GM12878 (cell line): ENCODE results near the gene PMIS2. TPM values are rescaled to one million over a fixed set of nuclear protein-coding genes. Genes with fewer than 3 reads are reported as not detected.

Source experiments
- ATAC-seq: fragments of 200-7000 bp; cut with Tn5 transposase; 3 replicates; pipeline ENCODE4 v1.9.1; 2020; ENCODE audit warnings: mild to moderate bottlenecking, moderate library complexity
- BruUV-seq: library from RNA; stranded (reverse); fragments of 400-500 nt; replicated peaks from 2 replicates; lab custom pipeline; 2021; lab: Mats Ljungman, UMichigan
- CTCF ChIA-PET: fragments of 300-600 bp; sonication (Branson Sonifier 250); formaldehyde crosslinking; extraction: SDS; loops from one replicate; lab custom pipeline; 2021; ENCODE audit warnings: inconsistent platforms; lab: Yijun Ruan, JAX
- POLR2A ChIA-PET: fragments of 350-600 bp; formaldehyde crosslinking; extraction: SDS; loops from one replicate; lab custom pipeline; 2021; ENCODE audit warnings: inconsistent platforms; lab: Charles Lee
- RAD21 ChIA-PET: fragments of 300-600 bp; sonication (Branson Sonifier 250); formaldehyde crosslinking; loops from one replicate; lab custom pipeline; 2023; ENCODE audit warnings: antibody characterized with exemption; ENCODE audit not compliant: unreplicated experiment; lab: Charles Lee
- SMC1A ChIA-PET: fragments of 300-600 bp; sonication (Branson Sonifier 250); formaldehyde crosslinking; loops from one replicate; lab custom pipeline; 2023; ENCODE audit not compliant: unreplicated experiment, uncharacterized antibody; lab: Charles Lee
- DNase-seq: peaks from one replicate; pipeline ENCODE4 v3.0.0-alpha.2; 2011; ENCODE audit warnings: low read depth, low spot score
- FAIRE-seq: peaks from 3 replicates; lab custom pipeline; 2011; peaks lifted over from hg19 to GRCh38; lab: Jason Lieb, UNC
- H2AFZ ChIP-seq: 2 replicates; pipeline ENCODE4 v1.6.0; 2011; ENCODE audit warnings: low read depth, low read length, control low read depth; ENCODE audit not compliant: control insufficient read depth
- H3K27ac ChIP-seq: 2 replicates; pipeline ENCODE4 v1.5.1; 2011; ENCODE audit warnings: control low read depth; ENCODE audit not compliant: control insufficient read depth, insufficient read depth
- H3K27me3 ChIP-seq, 2 experiments: replicated peaks in 1 of 2; 2 replicates each; pipeline versions ENCODE4 v1.6.0 to v1.6.1; 2011; ENCODE audit warnings: low read length in 1 of 2; ENCODE audit not compliant: control insufficient read depth in 2 of 2, insufficient read depth in 2 of 2
- H3K36me3 ChIP-seq, 2 experiments: 2 replicates each; pipeline ENCODE4 v1.5.1; 2011; ENCODE audit warnings: low read length in 1 of 2; ENCODE audit not compliant: control insufficient read depth in 2 of 2, insufficient read depth in 2 of 2
- H3K4me1 ChIP-seq: 2 replicates; pipeline ENCODE4 v1.6.1; 2011; ENCODE audit warnings: mild to moderate bottlenecking, low read length, moderate library complexity, mixed read lengths; ENCODE audit not compliant: control insufficient read depth, insufficient read depth
- H3K4me2 ChIP-seq: 2 replicates; pipeline ENCODE4 v1.6.0; 2011; ENCODE audit warnings: control low read depth; ENCODE audit not compliant: control insufficient read depth, insufficient read depth
- H3K4me3 ChIP-seq: fragments of 200-600 bp; sonication (generic); 2 replicates; pipeline ENCODE4 v1.5.1; 2016
- H3K79me2 ChIP-seq: 2 replicates; pipeline ENCODE4 v1.6.0; 2011; ENCODE audit warnings: low read length; ENCODE audit not compliant: control insufficient read depth, insufficient read depth
- H3K9ac ChIP-seq: 2 replicates; pipeline ENCODE4 v1.8.0; 2011; ENCODE audit warnings: low read length, control low read depth, mixed read lengths; ENCODE audit not compliant: control insufficient read depth, insufficient read depth
- H3K9me3 ChIP-seq: replicated peaks from 3 replicates; pipeline ENCODE4 v1.5.1; 2011; ENCODE audit warnings: mild to moderate bottlenecking, low read length; ENCODE audit not compliant: control insufficient read depth, insufficient read depth
- H4K20me1 ChIP-seq: 2 replicates; pipeline ENCODE4 v1.6.0; 2011; ENCODE audit not compliant: control insufficient read depth, insufficient read depth
- ASH2L ChIP-seq: fragments of 300-600, 200-600 bp; sonication (generic); IDR thresholded peaks from 2 replicates; pipeline ENCODE4 v1.6.1; 2017; ENCODE audit warnings: low read depth, mild to moderate bottlenecking, borderline replicate concordance
- CBX5 ChIP-seq: sonication (generic); IDR thresholded peaks from 2 replicates; pipeline ENCODE4 v1.6.1; 2016; ENCODE audit warnings: low read depth, moderate library complexity, mild to moderate bottlenecking, inconsistent platforms
- CREB1 ChIP-seq: IDR thresholded peaks from 2 replicates; pipeline ENCODE4 v1.6.1; 2012; ENCODE audit warnings: low read depth, mild to moderate bottlenecking, inconsistent platforms
- EP300 ChIP-seq, 2 experiments: fragments of 150-350 bp in 1 of 2; IDR thresholded peaks; 2 replicates each; pipeline ENCODE4 v1.6.1; 2011 to 2012; ENCODE audit warnings: low read depth in 2 of 2, low read length in 2 of 2, borderline replicate concordance in 1 of 2, improper control_type of control experiment in 1 of 2, inconsistent platforms in 1 of 2; ENCODE audit not compliant: control insufficient read depth in 1 of 2
- FOXM1 ChIP-seq: IDR thresholded peaks from 2 replicates; pipeline ENCODE4 v1.6.1; 2012; ENCODE audit warnings: low read depth, mild to moderate bottlenecking, inconsistent platforms, low read length, moderate library complexity
- HDAC6 ChIP-seq: fragments of 200-600 bp; sonication (generic); IDR thresholded peaks from one replicate; pipeline ENCODE4 v1.8.0; 2017; ENCODE audit warnings: antibody characterized with exemption; ENCODE audit not compliant: unreplicated experiment
- IKZF1 ChIP-seq: fragments of 450-650 bp; conservative IDR thresholded peaks from 2 replicates; pipeline ENCODE4 v1.6.1; 2017; ENCODE audit warnings: antibody characterized with exemption, mild to moderate bottlenecking
- MYC ChIP-seq: IDR thresholded peaks from 2 replicates; pipeline ENCODE4 v1.6.1; 2011; ENCODE audit warnings: mild to moderate bottlenecking, low read length, moderate library complexity, inconsistent platforms; ENCODE audit not compliant: insufficient read depth, insufficient replicate concordance, insufficient read length, severe bottlenecking
- NFIC ChIP-seq: IDR thresholded peaks from 2 replicates; pipeline ENCODE4 v1.6.1; 2012; ENCODE audit warnings: low read depth, mild to moderate bottlenecking, inconsistent platforms, low read length, moderate library complexity
- NFYB ChIP-seq: IDR thresholded peaks from 2 replicates; pipeline ENCODE4 v1.6.1; 2011; ENCODE audit warnings: low read depth, mild to moderate bottlenecking, low read length, improper control_type of control experiment, moderate library complexity; ENCODE audit not compliant: insufficient read depth
- NR2F1 ChIP-seq: fragments of 450-650 bp; conservative IDR thresholded peaks from 2 replicates; pipeline ENCODE4 v1.6.1; 2017; ENCODE audit warnings: mild to moderate bottlenecking
- PAX5 ChIP-seq: IDR thresholded peaks from 2 replicates; pipeline ENCODE4 v1.6.1; 2011; ENCODE audit warnings: low read depth, low read length, borderline replicate concordance
- SP1 ChIP-seq: IDR thresholded peaks from one replicate; pipeline ENCODE4 v1.6.1; 2011; ENCODE audit warnings: low read depth, low read length
- SREBF2 ChIP-seq: IDR thresholded peaks from 2 replicates; pipeline ENCODE4 v1.6.1; 2012; ENCODE audit warnings: mild to moderate bottlenecking, low read length
- SUPT20H ChIP-seq: IDR thresholded peaks from 2 replicates; pipeline ENCODE4 v1.6.1; 2011; ENCODE audit warnings: low read depth, mild to moderate bottlenecking, low read length, moderate library complexity, borderline replicate concordance; ENCODE audit not compliant: control insufficient read depth
- TCF7 ChIP-seq: IDR thresholded peaks from 2 replicates; pipeline ENCODE4 v1.6.1; 2014; ENCODE audit warnings: antibody characterized with exemption, borderline replicate concordance
- ZNF384 ChIP-seq: IDR thresholded peaks from 2 replicates; pipeline ENCODE4 v1.6.1; 2012; ENCODE audit warnings: low read depth, mild to moderate bottlenecking, low read length, improper control_type of control experiment, borderline replicate concordance
- ZNF622 ChIP-seq: fragments of 450-650 bp; IDR thresholded peaks from 2 replicates; pipeline ENCODE4 v1.6.1; 2017; ENCODE audit warnings: mild to moderate bottlenecking, inconsistent platforms
- ZSCAN29 ChIP-seq: fragments of 450-650 bp; IDR thresholded peaks from 2 replicates; pipeline ENCODE4 v1.6.1; 2017; ENCODE audit warnings: mild to moderate bottlenecking, moderate library complexity
- WGBS: methylation state at CpG from one replicate; pipeline ENCODE4 v1.1.6; 2016; ENCODE audit warnings: low lambda C conversion rate; ENCODE audit not compliant: insufficient replicate concordance, insufficient coverage; ENCODE audit errors: missing lambda C conversion rate; 5-methylcytosine and 5-hydroxymethylcytosine counted together
- in situ Hi-C: fragments of 300-500 bp; cut with MboI; formaldehyde crosslinking; loops from 9 replicates; pipeline ENCODE4 v1.14.3; 2018; ENCODE audit warnings: mixed read lengths
- intact Hi-C: fragments of 100-400 bp; cut with micrococcal nuclease; formaldehyde crosslinking; loops from one replicate; pipeline ENCODE4 v1.14.2; 2022; ENCODE audit not compliant: unreplicated experiment
- polyA plus RNA-seq, 11 experiments: library from polyadenylated mRNA; depleted of rRNA in 4 of 11; unstranded in 6 of 11; stranded (reverse) in 5 of 11; fragments of >200 nt; fragmentation: Nextera tagmentation in 4 of 11; fragmentation: Illumina TruSeq in 1 of 11; extraction: Ambion mirVana in 4 of 11; extraction: Trizol in 1 of 11; gene quantifications; 1 replicate in 1 of 11; 2 replicates in 10 of 11; pipeline versions ENCODE4 v1.2.1 to v1.2.3, GENCODE V29; 2011 to 2016; ENCODE audit warnings: inconsistent platforms in 2 of 11, missing spikeins in 2 of 11, low read depth in 1 of 11
- total RNA-seq, 4 experiments: library from RNA; depleted of rRNA in 3 of 4; stranded (reverse); fragments of >200 nt in 3 of 4; fragmentation: Illumina TruSeq in 1 of 4; extraction: Trizol in 1 of 4; gene quantifications; 2 replicates each; pipeline versions ENCODE4 v1.2.1 to v1.2.3, GENCODE V29; 2013 to 2021

Gene PMIS2
- total and polyA plus RNA-seq, 10 of the 15 experiments (the other 5 are each of a cell fraction or from before 2014, with no cell fraction given) = not detected

DNA sequence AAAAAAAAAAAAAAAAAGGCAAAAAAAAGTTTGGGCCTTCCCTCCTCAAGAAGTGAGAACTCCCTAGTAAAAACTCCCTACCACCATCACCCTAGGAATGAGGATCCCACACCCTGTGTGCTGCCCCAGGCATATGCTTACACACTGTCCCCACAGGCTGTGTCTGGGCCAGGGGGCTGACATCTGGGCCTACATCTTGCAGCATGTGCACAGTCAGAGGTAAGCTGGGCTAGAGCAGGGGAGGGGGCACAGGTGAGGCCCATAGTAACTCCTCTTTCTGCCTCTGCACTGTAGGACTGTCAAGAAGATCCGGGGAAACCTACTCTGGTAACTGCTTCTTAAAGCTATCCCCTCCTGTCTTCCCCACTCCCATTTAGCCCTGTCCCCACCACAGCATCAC lies 27.6 kb downstream of the PMIS2 start (continued):
- TF ChIP-seq SREBF2 = no peak

DNA sequence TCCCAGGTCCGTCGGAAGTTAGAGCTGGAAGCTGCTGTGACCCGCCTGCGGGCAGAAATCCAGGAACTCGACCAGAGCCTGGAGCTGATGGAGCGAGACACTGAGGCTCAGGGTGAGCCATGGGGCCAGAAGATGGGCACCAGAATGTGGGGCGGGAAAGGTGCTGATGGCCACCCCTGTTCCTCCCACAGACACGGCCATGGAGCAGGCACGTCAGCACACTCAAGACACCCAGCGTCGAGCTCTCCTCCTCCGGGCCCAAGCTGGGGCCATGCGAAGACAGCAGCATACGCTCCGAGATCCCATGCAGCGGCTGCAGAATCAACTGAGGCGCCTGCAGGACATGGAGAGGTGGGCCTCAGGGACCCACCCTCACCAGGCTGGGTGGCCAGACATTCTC lies 29.1 kb downstream of the PMIS2 start:
- FAIRE-seq (no peak), DNase-seq (no peak), ATAC-seq (no peak)
- Histone ChIP-seq H3K36me3 (no peaks in the 10 kb centered on the region), H3K9me3 (no peaks in the 10 kb centered on the region), H3K4me1 (peaks cover 9% of the 10 kb centered on the region), H3K9ac (no peak overlapping the region), H4K20me1 (no peaks in the 10 kb centered on the region), H3K27me3 (no peaks in the 10 kb centered on the region), H3K79me2 (peaks cover 4% of the 10 kb centered on the region), H3K4me2 (no peak overlapping the region), H3K27ac (no peak overlapping the region), H2AFZ (no peak overlapping the region), H3K4me3 (no peak overlapping the region)
- ChIA-PET SMC1A (no interaction called here), CTCF (interaction anchor here (0.9 kb wide), 1 partner anchor 105 kb away, joined by 3 read pairs; no protein-coding TSS in a partner anchor), RAD21 (no interaction called here), POLR2A (no interaction called here)
- WGBS = 97% methylated on average over 17 of the region's 17 CpGs
- BruUV-seq = no TSS peak
- TF ChIP-seq CREB1 (no peak), ZNF622 (no peak), FOXM1 (no peak), NR2F1 (no peak), ZSCAN29 (no peak), HDAC6 (no peak), NFIC (no peak)
- in situ Hi-C loops = no loop called here
- intact Hi-C loops = no loop called here

DNA sequence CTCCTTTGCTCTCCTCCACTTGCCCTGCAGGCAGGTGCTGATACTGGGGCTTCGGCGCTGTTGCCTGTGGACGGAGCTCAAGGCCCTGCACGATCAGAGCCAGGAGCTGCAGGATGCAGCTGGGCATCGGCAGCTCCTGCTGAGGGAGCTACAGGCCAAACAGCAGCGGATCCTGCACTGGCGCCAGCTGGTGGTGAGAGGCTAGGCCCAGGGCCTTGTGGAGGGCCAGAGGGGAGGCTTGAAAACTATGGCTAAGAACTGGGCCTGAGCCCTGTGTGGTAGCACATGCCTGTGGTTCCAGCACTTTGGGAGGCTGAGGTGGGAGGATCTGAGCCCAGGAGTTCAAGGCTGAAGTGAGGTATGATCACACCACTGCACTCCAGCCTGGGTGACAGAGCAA lies 32.9 kb downstream of the PMIS2 start:
- no peak overlapping the region for H3K9ac ChIP-seq
- H3K36me3 ChIP-seq = no peaks in the 10 kb centered on the region; a peak in 1 of 4 replicates
- TF ChIP-seq SP1 (no peak), NFYB (no peak), NFIC (no peak), ASH2L (no peak), PAX5 (no peak), ZNF384 (no peak), CBX5 (no peak), TCF7 (no peak), EP300 (IDR thresholded peaks at IDR 0.05; ENCODE audit: borderline replicate concordance in 1 of 2, control insufficient read depth in 1 of 2, low read depth in 2 of 2, low read length in 2 of 2) (no peak), SUPT20H (no peak), MYC (no peak), IKZF1 (no peak)

More for the DNA sequence above, 32.9 kb downstream of the PMIS2 start:
- no peak overlapping the region for H3K27ac ChIP-seq
- H3K27me3 ChIP-seq = no peaks in the 10 kb centered on the region
- ChIA-PET SMC1A (no interaction called here), POLR2A (no interaction called here), CTCF (no interaction called here), RAD21 (no interaction called here)
- in situ Hi-C loops = no loop called here
- WGBS = 89% methylated on average over 7 of the region's 7 CpGs
- H2AFZ ChIP-seq = no peak overlapping the region
- no peaks in the 10 kb centered on the region for H3K4me1 ChIP-seq
- H3K4me2 ChIP-seq = no peak overlapping the region
- no TSS peak for BruUV-seq
- no peaks in the 10 kb centered on the region for H3K79me2 ChIP-seq
- no peak for FAIRE-seq
- ATAC-seq = no peak
- H4K20me1 ChIP-seq = no peaks in the 10 kb centered on the region
- no peak overlapping the region for H3K4me3 ChIP-seq
- H3K9me3 ChIP-seq = no peaks in the 10 kb centered on the region
- intact Hi-C loops = no loop called here
- no peak for DNase-seq
